ENCODE results near the gene SMPD2. TPM values are rescaled to one million over a fixed set of nuclear protein-coding genes. Genes with fewer than 3 reads are reported as not detected.

Gene SMPD2
- total RNA-seq, 1 experiment from 2014 or later: 8.2 TPM

DNA sequence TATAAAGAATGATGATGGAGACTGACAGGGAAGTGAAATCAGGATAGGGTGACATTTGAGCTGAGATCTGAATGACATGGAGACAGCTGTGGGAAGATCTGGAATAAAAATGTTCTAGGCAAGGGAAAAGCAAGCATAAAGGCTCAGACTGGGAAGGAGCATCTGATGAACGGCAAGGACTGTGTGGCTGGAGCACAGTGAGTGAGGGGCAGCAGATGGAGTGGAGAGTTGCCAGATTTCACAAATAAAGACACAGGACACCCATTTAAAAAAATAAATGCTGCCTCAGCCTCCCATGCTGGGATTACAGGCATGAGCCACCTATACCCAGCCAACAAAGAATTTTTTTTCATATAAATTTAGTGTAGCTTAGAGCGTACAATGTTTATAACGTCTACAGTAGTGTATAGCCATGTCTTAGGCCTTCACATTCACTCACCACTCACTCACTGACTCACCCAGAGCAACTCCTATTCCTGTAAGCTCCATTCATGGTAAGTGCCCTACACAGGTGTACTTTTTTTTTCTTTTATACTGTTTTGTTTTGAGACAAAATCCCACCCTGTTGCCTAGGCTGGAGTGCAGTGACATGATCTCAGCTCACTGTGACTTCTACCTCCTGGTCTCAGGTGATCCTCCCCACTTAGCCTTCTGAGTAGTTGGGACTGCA is 44.9 kb downstream of the SMPD2 start:
- Histone ChIP-seq H3K4me3 (no peak overlapping the region), H3K4me2 (no peak overlapping the region), H3F3A (ENCODE audit: insufficient read depth, low read depth) (peaks cover 18% of the 10 kb centered on the region; the same call in 1 of the 2 replicates), H3K4me1 (replicated peaks; ENCODE audit: insufficient read depth) (peaks cover 35% of the 10 kb centered on the region), H3K27ac (no peak overlapping the region), H3K36me3 (ENCODE audit: low read depth) (peaks cover 14% of the 10 kb centered on the region; the same call in 1 of the 2 replicates), H3K79me2 (ENCODE audit: low read depth) (peaks cover 24% of the 10 kb centered on the region), H2AFZ (no peak overlapping the region), H3K9me3 (ENCODE audit: insufficient read depth, low read depth) (no peaks in the 10 kb centered on the region), H3K27me3 (ENCODE audit: insufficient read depth, low read depth) (no peaks in the 10 kb centered on the region), H3K9me2 (ENCODE audit: insufficient read depth) (no peaks in the 10 kb centered on the region), H4K20me1 (ENCODE audit: insufficient read depth) (peaks cover 8% of the 10 kb centered on the region; the same call in 1 of the 2 replicates)
- ChIA-PET CTCF (no interaction called here), POLR2A (ENCODE audit: unreplicated experiment) (interaction anchor here (0.7 kb wide), 1 partner anchor 86 kb away, joined by 4 read pairs; no protein-coding TSS in a partner anchor)
- intact Hi-C loops (cut with micrococcal nuclease; ENCODE audit: unreplicated experiment): loop anchor here (10.0 kb wide), 1 partner anchor 391 kb away; the partner anchor contains the start of genes CEP57L1 and SESN1
- TF ChIP-seq EZH2 (IDR thresholded peaks at IDR 0.05; ENCODE audit: low read depth): no peak
- no peak for TF ChIP-seq CTCF (conservative IDR thresholded peaks at IDR 0.05)
- DNase-seq: no peak
- no TSS peak for BruUV-seq (replicated peaks)

DNA sequence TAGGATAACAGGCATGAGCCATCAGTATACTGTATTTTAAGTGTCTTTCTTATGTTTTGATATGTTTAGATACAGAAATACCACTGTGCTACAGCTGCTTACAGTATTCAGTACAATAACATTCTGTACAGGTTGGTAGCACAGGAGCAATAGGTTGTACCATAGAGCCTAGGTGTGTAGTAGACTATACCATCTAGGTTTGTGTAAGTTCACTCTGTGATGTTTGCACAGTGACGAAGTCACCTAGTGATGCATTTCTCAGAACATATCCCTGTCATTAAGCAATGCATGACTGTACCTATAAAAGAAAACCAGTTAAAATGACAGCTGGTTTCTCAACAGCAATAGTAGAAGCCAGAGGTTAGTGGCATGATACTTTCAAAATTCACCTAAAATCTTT is 45.5 kb downstream of the SMPD2 start:
- peaks cover 2% of the 10 kb centered on the region; the same call in 1 of the 2 replicates for H4K20me1 ChIP-seq (ENCODE audit: insufficient read depth)
- H3K36me3 ChIP-seq (ENCODE audit: low read depth): peaks cover 8% of the 10 kb centered on the region; the same call in 1 of the 2 replicates
- no peak overlapping the region for H3K4me3 ChIP-seq
- DNase-seq: peak in 1 of 2 experiments; percentile 98
- no peak overlapping the region for H2AFZ ChIP-seq
- CTCF ChIA-PET: no interaction called here
- BruUV-seq (replicated peaks): no TSS peak
- POLR2A ChIA-PET (ENCODE audit: unreplicated experiment): interaction anchor here (0.7 kb wide), 1 partner anchor 85 kb away, joined by 4 read pairs; no protein-coding TSS in a partner anchor
- peaks cover 32% of the 10 kb centered on the region for H3K4me1 ChIP-seq (replicated peaks; ENCODE audit: insufficient read depth)
- TF ChIP-seq CTCF (conservative IDR thresholded peaks at IDR 0.05): no peak
- no peak for TF ChIP-seq EZH2 (IDR thresholded peaks at IDR 0.05; ENCODE audit: low read depth)
- H3K4me2 ChIP-seq: no peak overlapping the region; the same call in 1 of the 2 replicates
- no peaks in the 10 kb centered on the region for H3K27me3 ChIP-seq (ENCODE audit: insufficient read depth, low read depth)
- intact Hi-C loops (cut with micrococcal nuclease; ENCODE audit: unreplicated experiment): loop anchor here (10.0 kb wide), 1 partner anchor 391 kb away; the partner anchor contains the start of genes CEP57L1 and SESN1
- H3K9me3 ChIP-seq (ENCODE audit: insufficient read depth, low read depth): no peaks in the 10 kb centered on the region
- no peaks in the 10 kb centered on the region for H3K9me2 ChIP-seq (ENCODE audit: insufficient read depth)
- H3K79me2 ChIP-seq (ENCODE audit: low read depth): peaks cover 18% of the 10 kb centered on the region
- peaks cover 19% of the 10 kb centered on the region; the same call in 1 of the 2 replicates for H3F3A ChIP-seq (ENCODE audit: insufficient read depth, low read depth)
- H3K27ac ChIP-seq: peak overlapping the region; percentile 27; the same call in 1 of the 2 replicates

DNA sequence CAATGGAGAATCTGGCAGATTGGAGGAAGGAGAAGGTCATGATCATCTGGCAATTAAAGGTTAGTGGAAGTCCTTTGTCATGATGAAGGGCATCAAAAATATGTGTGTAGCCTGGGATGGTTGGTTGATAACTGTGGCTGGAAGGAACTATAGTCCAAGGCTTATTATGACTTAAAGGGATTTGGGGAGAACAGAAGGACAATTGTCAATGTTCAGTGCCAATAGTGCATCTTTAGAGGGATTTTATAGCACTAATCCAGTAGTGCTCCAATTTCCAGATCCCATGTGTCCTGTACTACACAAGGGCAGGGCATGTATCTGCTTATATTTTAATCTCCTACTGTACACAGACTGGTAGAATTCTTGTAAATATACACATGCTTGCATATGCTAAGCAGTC is 47.5 kb downstream of the SMPD2 start:
- Histone ChIP-seq H2AFZ (no peak overlapping the region), H3K27ac (no peak overlapping the region), H4K20me1 (ENCODE audit: insufficient read depth) (no peaks in the 10 kb centered on the region), H3K4me1 (replicated peaks; ENCODE audit: insufficient read depth) (peaks cover 31% of the 10 kb centered on the region), H3F3A (ENCODE audit: insufficient read depth, low read depth) (peaks cover 31% of the 10 kb centered on the region; the same call in 1 of the 2 replicates), H3K4me2 (no peak overlapping the region), H3K4me3 (no peak overlapping the region), H3K27me3 (ENCODE audit: insufficient read depth, low read depth) (no peaks in the 10 kb centered on the region), H3K36me3 (ENCODE audit: low read depth) (no peaks in the 10 kb centered on the region), H3K9me3 (ENCODE audit: insufficient read depth, low read depth) (no peaks in the 10 kb centered on the region), H3K9me2 (ENCODE audit: insufficient read depth) (no peaks in the 10 kb centered on the region), H3K79me2 (ENCODE audit: low read depth) (no peaks in the 10 kb centered on the region)
- ChIA-PET CTCF (no interaction called here), POLR2A (ENCODE audit: unreplicated experiment) (no interaction called here)
- no TSS peak for BruUV-seq (replicated peaks)
- no peak for DNase-seq
- TF ChIP-seq CTCF (conservative IDR thresholded peaks at IDR 0.05): no peak
- no peak for TF ChIP-seq EZH2 (IDR thresholded peaks at IDR 0.05; ENCODE audit: low read depth)
- intact Hi-C loops (cut with micrococcal nuclease; ENCODE audit: unreplicated experiment): loop anchor here (10.0 kb wide), 1 partner anchor 393 kb away; the partner anchor contains the start of genes CEP57L1 and SESN1

All from PC-9 (cell line).